HepG2 (cell line): ENCODE measurements around the gene SFTA2. TPM values are rescaled to one million over a fixed set of nuclear protein-coding genes. Genes with fewer than 3 reads are reported as not detected.

ENCODE experiments used
- ATF7-NPFF ChIP-seq: sonication (generic); formaldehyde crosslinking; IDR thresholded peaks from 2 replicates; pipeline ENCODE4 v1.8.1; 2023; ENCODE audit warnings: mild to moderate bottlenecking, low read depth, missing genetic modification reagents, moderate library complexity
- BRD4 ChIP-seq: sonication (generic); formaldehyde crosslinking; IDR thresholded peaks from 2 replicates; pipeline ENCODE4 v1.4.0; 2020; ENCODE audit warnings: missing genetic modification reagents
- CREM ChIP-seq, 2 experiments: sonication (generic) in 1 of 2; formaldehyde crosslinking in 1 of 2; IDR thresholded peaks; 2 replicates each; pipeline versions ENCODE4 v1.4.0 to v1.6.1; 2016 to 2020; ENCODE audit warnings: antibody characterized with exemption in 1 of 2, mild to moderate bottlenecking in 1 of 2, missing genetic modification reagents in 1 of 2
- MAZ ChIP-seq, 2 experiments: sonication (generic) in 1 of 2; formaldehyde crosslinking in 1 of 2; IDR thresholded peaks; 2 replicates each; pipeline versions ENCODE4 v1.5.0 to v1.6.1; 2012 to 2020; ENCODE audit warnings: low read depth in 2 of 2, mild to moderate bottlenecking in 2 of 2, borderline replicate concordance in 1 of 2, improper control_type of control experiment in 1 of 2, low read length in 1 of 2, missing genetic modification reagents in 1 of 2, moderate library complexity in 1 of 2
- SP5 ChIP-seq: IDR thresholded peaks from 2 replicates; pipeline ENCODE4 v1.6.1; 2016; ENCODE audit warnings: low read depth, borderline replicate concordance
- TMF1 ChIP-seq: sonication (generic); formaldehyde crosslinking; IDR thresholded peaks from 2 replicates; pipeline ENCODE4 v1.8.1; 2022; ENCODE audit warnings: low read depth, missing genetic modification reagents
- WIZ ChIP-seq: sonication (generic); formaldehyde crosslinking; IDR thresholded peaks from 2 replicates; pipeline ENCODE4 v1.5.1; 2020; ENCODE audit warnings: mild to moderate bottlenecking, missing genetic modification reagents
- ZBTB21 ChIP-seq: sonication (generic); formaldehyde crosslinking; IDR thresholded peaks from 2 replicates; pipeline ENCODE4 v1.4.0; 2020; ENCODE audit warnings: missing genetic modification reagents
- ZBTB42 ChIP-seq: sonication (generic); formaldehyde crosslinking; IDR thresholded peaks from 2 replicates; pipeline ENCODE4 v1.5.0; 2020; ENCODE audit warnings: mild to moderate bottlenecking, missing genetic modification reagents
- ZNF460 ChIP-seq: sonication (generic); formaldehyde crosslinking; IDR thresholded peaks from 2 replicates; pipeline ENCODE4 v1.5.1; 2020; ENCODE audit warnings: missing genetic modification reagents, mild to moderate bottlenecking, borderline replicate concordance
- ZNF563 ChIP-seq: sonication (generic); formaldehyde crosslinking; IDR thresholded peaks from 2 replicates; pipeline ENCODE4 v1.8.0; 2022; ENCODE audit warnings: mild to moderate bottlenecking, moderate library complexity, missing genetic modification reagents
- polyA plus RNA-seq, 8 experiments: library from polyadenylated mRNA; depleted of rRNA in 3 of 8; stranded (reverse) in 7 of 8; unstranded in 1 of 8; fragments of >200 nt; fragmentation: Illumina TruSeq in 4 of 8; extraction: Trizol in 4 of 8; gene quantifications; 2 replicates each; pipeline versions ENCODE4 v1.2.1 to v1.2.3, GENCODE V29; 2011 to 2016; ENCODE audit warnings: low read depth in 4 of 8, missing spikeins in 1 of 8, mixed read lengths in 1 of 8; ENCODE audit not compliant: insufficient read depth in 1 of 8
- total RNA-seq, 5 experiments: library from RNA; depleted of rRNA; stranded (reverse); fragments of >200 nt; fragmentation: Illumina TruSeq; extraction: Trizol; gene quantifications; 2 replicates each; pipeline ENCODE4 v1.2.3, GENCODE V29; 2016; ENCODE audit warnings: low read depth in 1 of 5
- TF ChIP-seq, protein P1 (sequence below): sonication (generic); formaldehyde crosslinking; IDR thresholded peaks from 2 replicates; pipeline ENCODE4 v1.8.0; 2022; ENCODE audit warnings: mild to moderate bottlenecking, missing genetic modification reagents, moderate library complexity
- TF ChIP-seq, protein P2 (sequence below): sonication (generic); formaldehyde crosslinking; IDR thresholded peaks from 2 replicates; pipeline ENCODE4 v1.4.0; 2020; ENCODE audit warnings: missing genetic modification reagents
- TF ChIP-seq, protein P3 (sequence below): IDR thresholded peaks from 2 replicates; pipeline ENCODE4 v1.6.1; 2016; ENCODE audit warnings: mild to moderate bottlenecking, missing biosample characterization, missing genetic modification reagents
- TF ChIP-seq, protein P4 (sequence below): sonication (generic); formaldehyde crosslinking; IDR thresholded peaks from 2 replicates; pipeline ENCODE4 v1.4.0; 2020; ENCODE audit warnings: missing genetic modification reagents, borderline replicate concordance
- TF ChIP-seq, protein P5 (sequence below): sonication (generic); formaldehyde crosslinking; conservative IDR thresholded peaks from 2 replicates; pipeline ENCODE4 v1.8.0; 2022; ENCODE audit warnings: missing genetic modification reagents

SFTA2 gene
- total and polyA plus RNA-seq, 2 of the 13 experiments (the other 11 are each of a cell fraction or from before 2014, with no cell fraction given), result not detected

DNA sequence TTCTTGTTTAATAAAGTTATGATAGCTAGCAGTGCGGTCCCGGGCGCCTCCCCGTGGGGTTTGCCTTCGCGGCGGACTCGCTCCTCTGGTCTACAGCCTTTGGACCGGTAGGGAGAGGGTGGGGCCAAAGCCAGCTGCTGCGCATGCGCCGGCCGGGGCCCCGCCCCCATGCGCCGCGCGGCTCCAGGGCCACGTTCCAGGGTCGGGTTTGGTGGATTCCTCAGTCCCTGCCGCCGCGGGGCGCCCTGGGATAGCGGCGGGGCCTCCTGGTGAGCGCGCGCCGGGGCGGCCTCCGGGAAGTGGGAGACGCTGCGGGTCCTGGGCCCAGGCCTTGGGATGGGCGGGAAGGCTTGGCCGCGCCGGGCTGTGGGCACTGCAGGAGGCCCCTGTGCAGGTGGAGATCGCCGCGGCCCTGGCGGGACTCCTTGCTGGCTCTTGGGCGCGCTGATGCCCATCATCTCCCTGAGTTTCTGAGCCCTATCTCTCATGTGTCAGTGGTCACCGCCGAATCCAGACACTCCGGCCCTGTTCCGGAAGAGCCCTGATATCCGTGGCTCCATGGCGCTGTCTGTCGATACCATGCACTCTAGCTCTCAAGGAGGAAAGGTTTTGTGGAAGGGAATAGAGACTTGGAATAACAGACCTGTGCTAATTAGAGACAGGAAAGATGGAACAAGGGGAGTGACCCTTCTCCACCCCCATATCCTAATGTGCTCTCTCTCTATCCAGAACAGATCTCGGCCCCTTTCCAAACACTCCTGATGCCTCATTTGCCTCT lies 17.7 kb downstream of the SFTA2 start, which contains the start of gene VARS2 (continued):
- TF ChIP-seq, protein P1, sequence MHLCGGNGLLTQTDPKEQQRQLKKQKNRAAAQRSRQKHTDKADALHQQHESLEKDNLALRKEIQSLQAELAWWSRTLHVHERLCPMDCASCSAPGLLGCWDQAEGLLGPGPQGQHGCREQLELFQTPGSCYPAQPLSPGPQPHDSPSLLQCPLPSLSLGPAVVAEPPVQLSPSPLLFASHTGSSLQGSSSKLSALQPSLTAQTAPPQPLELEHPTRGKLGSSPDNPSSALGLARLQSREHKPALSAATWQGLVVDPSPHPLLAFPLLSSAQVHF (CRISPR knock-in tag), result peak; percentile 96
- TF ChIP-seq ZBTB42 (0 out of 2 replicates have a peak, but pooled peaks have one; percentile 60), ATF7-NPFF (CRISPR knock-in tag) (peak; percentile 99), MAZ (IDR thresholded peaks at IDR 0.05; ENCODE audit: borderline replicate concordance, low read depth, low read length) (peak; percentile 80), MAZ (CRISPR knock-in tag; IDR thresholded peaks at IDR 0.05; ENCODE audit: low read depth) (peak; percentile 89), ZBTB21 (peak; percentile 28; the same call in 1 of the 2 replicates), TMF1 (CRISPR knock-in tag) (peak; percentile 95; the same call in 1 of the 2 replicates), WIZ (CRISPR knock-in tag) (peak; percentile 83; the same call in 1 of the 2 replicates), SP5 (CRISPR knock-in tag) (peak; percentile 80), BRD4 (peak; percentile 97), CREM (IDR thresholded peaks at IDR 0.05) (no peak), CREM (CRISPR knock-in tag; IDR thresholded peaks at IDR 0.05) (no peak), ZNF563 (CRISPR knock-in tag) (peak; percentile 90), ZNF460 (CRISPR knock-in tag) (no peak; the same call in 1 of the 2 replicates)
- TF ChIP-seq, protein P2, sequence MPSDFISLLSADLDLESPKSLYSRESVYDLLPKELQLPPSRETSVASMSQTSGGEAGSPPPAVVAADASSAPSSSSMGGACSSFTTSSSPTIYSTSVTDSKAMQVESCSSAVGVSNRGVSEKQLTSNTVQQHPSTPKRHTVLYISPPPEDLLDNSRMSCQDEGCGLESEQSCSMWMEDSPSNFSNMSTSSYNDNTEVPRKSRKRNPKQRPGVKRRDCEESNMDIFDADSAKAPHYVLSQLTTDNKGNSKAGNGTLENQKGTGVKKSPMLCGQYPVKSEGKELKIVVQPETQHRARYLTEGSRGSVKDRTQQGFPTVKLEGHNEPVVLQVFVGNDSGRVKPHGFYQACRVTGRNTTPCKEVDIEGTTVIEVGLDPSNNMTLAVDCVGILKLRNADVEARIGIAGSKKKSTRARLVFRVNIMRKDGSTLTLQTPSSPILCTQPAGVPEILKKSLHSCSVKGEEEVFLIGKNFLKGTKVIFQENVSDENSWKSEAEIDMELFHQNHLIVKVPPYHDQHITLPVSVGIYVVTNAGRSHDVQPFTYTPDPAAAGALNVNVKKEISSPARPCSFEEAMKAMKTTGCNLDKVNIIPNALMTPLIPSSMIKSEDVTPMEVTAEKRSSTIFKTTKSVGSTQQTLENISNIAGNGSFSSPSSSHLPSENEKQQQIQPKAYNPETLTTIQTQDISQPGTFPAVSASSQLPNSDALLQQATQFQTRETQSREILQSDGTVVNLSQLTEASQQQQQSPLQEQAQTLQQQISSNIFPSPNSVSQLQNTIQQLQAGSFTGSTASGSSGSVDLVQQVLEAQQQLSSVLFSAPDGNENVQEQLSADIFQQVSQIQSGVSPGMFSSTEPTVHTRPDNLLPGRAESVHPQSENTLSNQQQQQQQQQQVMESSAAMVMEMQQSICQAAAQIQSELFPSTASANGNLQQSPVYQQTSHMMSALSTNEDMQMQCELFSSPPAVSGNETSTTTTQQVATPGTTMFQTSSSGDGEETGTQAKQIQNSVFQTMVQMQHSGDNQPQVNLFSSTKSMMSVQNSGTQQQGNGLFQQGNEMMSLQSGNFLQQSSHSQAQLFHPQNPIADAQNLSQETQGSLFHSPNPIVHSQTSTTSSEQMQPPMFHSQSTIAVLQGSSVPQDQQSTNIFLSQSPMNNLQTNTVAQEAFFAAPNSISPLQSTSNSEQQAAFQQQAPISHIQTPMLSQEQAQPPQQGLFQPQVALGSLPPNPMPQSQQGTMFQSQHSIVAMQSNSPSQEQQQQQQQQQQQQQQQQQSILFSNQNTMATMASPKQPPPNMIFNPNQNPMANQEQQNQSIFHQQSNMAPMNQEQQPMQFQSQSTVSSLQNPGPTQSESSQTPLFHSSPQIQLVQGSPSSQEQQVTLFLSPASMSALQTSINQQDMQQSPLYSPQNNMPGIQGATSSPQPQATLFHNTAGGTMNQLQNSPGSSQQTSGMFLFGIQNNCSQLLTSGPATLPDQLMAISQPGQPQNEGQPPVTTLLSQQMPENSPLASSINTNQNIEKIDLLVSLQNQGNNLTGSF, result peak; percentile 92
- TF ChIP-seq, protein P3, sequence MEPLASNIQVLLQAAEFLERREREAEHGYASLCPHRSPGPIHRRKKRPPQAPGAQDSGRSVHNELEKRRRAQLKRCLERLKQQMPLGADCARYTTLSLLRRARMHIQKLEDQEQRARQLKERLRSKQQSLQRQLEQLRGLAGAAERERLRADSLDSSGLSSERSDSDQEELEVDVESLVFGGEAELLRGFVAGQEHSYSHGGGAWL, result peak; percentile 94
- TF ChIP-seq, protein P4, sequence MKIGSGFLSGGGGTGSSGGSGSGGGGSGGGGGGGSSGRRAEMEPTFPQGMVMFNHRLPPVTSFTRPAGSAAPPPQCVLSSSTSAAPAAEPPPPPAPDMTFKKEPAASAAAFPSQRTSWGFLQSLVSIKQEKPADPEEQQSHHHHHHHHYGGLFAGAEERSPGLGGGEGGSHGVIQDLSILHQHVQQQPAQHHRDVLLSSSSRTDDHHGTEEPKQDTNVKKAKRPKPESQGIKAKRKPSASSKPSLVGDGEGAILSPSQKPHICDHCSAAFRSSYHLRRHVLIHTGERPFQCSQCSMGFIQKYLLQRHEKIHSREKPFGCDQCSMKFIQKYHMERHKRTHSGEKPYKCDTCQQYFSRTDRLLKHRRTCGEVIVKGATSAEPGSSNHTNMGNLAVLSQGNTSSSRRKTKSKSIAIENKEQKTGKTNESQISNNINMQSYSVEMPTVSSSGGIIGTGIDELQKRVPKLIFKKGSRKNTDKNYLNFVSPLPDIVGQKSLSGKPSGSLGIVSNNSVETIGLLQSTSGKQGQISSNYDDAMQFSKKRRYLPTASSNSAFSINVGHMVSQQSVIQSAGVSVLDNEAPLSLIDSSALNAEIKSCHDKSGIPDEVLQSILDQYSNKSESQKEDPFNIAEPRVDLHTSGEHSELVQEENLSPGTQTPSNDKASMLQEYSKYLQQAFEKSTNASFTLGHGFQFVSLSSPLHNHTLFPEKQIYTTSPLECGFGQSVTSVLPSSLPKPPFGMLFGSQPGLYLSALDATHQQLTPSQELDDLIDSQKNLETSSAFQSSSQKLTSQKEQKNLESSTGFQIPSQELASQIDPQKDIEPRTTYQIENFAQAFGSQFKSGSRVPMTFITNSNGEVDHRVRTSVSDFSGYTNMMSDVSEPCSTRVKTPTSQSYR (CRISPR knock-in tag), result peak; percentile 74; the same call in 1 of the 2 replicates
- TF ChIP-seq, protein P5, sequence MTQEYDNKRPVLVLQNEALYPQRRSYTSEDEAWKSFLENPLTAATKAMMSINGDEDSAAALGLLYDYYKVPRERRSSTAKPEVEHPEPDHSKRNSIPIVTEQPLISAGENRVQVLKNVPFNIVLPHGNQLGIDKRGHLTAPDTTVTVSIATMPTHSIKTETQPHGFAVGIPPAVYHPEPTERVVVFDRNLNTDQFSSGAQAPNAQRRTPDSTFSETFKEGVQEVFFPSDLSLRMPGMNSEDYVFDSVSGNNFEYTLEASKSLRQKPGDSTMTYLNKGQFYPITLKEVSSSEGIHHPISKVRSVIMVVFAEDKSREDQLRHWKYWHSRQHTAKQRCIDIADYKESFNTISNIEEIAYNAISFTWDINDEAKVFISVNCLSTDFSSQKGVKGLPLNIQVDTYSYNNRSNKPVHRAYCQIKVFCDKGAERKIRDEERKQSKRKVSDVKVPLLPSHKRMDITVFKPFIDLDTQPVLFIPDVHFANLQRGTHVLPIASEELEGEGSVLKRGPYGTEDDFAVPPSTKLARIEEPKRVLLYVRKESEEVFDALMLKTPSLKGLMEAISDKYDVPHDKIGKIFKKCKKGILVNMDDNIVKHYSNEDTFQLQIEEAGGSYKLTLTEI (CRISPR knock-in tag), result no peak
